Mesenchymal stem cell (in vitro differentiated cells and primary cell): Measurements from ENCODE around the gene PRKAR2A.
"Not testable (repeated sequence)": the region's sequence is repeated elsewhere in the genome, so short reads cannot be mapped to it uniquely, and the experiment has no call there.

Experiments
- DNase-seq: peaks from one replicate; pipeline ENCODE4 v3.0.0-alpha.2; 2013
- H2AFZ ChIP-seq: one replicate; pipeline ENCODE4 v1.6.1; 2013; ENCODE audit warnings: low read depth, mild to moderate bottlenecking, control low read depth, inconsistent platforms, low read length, moderate library complexity
- H2AK5ac ChIP-seq: 2 replicates; pipeline ENCODE4 v1.6.1; 2013; ENCODE audit warnings: low read length, moderate library complexity, mild to moderate bottlenecking, inconsistent platforms; ENCODE audit not compliant: severe bottlenecking
- H2BK120ac ChIP-seq: one replicate; pipeline ENCODE4 v1.6.1; 2013; ENCODE audit warnings: low read depth, mild to moderate bottlenecking, inconsistent platforms, low read length, moderate library complexity
- H2BK12ac ChIP-seq, 2 experiments: one replicate each; pipeline ENCODE4 v1.6.1; 2013; ENCODE audit warnings: inconsistent platforms in 2 of 2, low read length in 2 of 2, mild to moderate bottlenecking in 2 of 2, moderate library complexity in 2 of 2, control low read depth in 1 of 2
- H2BK15ac ChIP-seq: one replicate; pipeline ENCODE4 v1.6.1; 2013; ENCODE audit warnings: mild to moderate bottlenecking, low read depth, inconsistent platforms; ENCODE audit not compliant: poor library complexity, severe bottlenecking
- H2BK5ac ChIP-seq: 2 replicates; pipeline ENCODE4 v1.6.1; 2013; ENCODE audit warnings: low read depth, mild to moderate bottlenecking, low read length, control low read depth, inconsistent platforms; ENCODE audit not compliant: poor library complexity, severe bottlenecking
- H3K14ac ChIP-seq, 2 experiments: one replicate each; pipeline ENCODE4 v1.6.1; 2013; ENCODE audit warnings: inconsistent platforms in 2 of 2, low read length in 2 of 2, control low read depth in 1 of 2, mild to moderate bottlenecking in 1 of 2, moderate library complexity in 1 of 2
- H3K18ac ChIP-seq, 2 experiments: one replicate each; pipeline ENCODE4 v1.6.1; 2013; ENCODE audit warnings: inconsistent platforms in 2 of 2, low read length in 2 of 2, control low read depth in 1 of 2, low read depth in 1 of 2, mild to moderate bottlenecking in 1 of 2
- H3K23ac ChIP-seq, 2 experiments: one replicate each; pipeline ENCODE4 v1.6.1; 2013; ENCODE audit warnings: inconsistent platforms in 2 of 2, low read length in 2 of 2, mild to moderate bottlenecking in 2 of 2, moderate library complexity in 2 of 2, control low read depth in 1 of 2
- H3K27ac ChIP-seq: 2 replicates; pipeline ENCODE4 v1.5.1; 2013; ENCODE audit warnings: mild to moderate bottlenecking, moderate library complexity, low read length, control low read depth, inconsistent platforms; ENCODE audit not compliant: poor library complexity, severe bottlenecking
- H3K27me3 ChIP-seq, 2 experiments: 2 replicates each; pipeline versions ENCODE4 v1.6.1 to v1.7.0; 2013; ENCODE audit warnings: low read length in 2 of 2, mild to moderate bottlenecking in 2 of 2, moderate library complexity in 2 of 2, control low read depth in 1 of 2, inconsistent platforms in 1 of 2; ENCODE audit not compliant: control insufficient read depth in 1 of 2, insufficient read depth in 1 of 2
- H3K36me3 ChIP-seq, 2 experiments: 2 replicates each; pipeline versions ENCODE4 v1.6.1 to v1.7.0; 2013; ENCODE audit warnings: low read length in 2 of 2, control low read depth in 1 of 2, inconsistent platforms in 1 of 2, low read depth in 1 of 2, mild to moderate bottlenecking in 1 of 2; ENCODE audit not compliant: insufficient read depth in 2 of 2, control insufficient read depth in 1 of 2
- H3K4ac ChIP-seq, 2 experiments: one replicate each; pipeline ENCODE4 v1.6.1; 2013; ENCODE audit warnings: inconsistent platforms in 2 of 2, low read length in 2 of 2, mild to moderate bottlenecking in 2 of 2, moderate library complexity in 2 of 2, control low read depth in 1 of 2, low read depth in 1 of 2
- H3K4me1 ChIP-seq: 2 replicates; pipeline ENCODE4 v1.6.1; 2013; ENCODE audit warnings: low read depth, low read length, control low read depth; ENCODE audit not compliant: control insufficient read depth, insufficient read depth
- H3K4me2 ChIP-seq: 2 replicates; pipeline ENCODE4 v1.6.1; 2013; ENCODE audit warnings: low read length, mild to moderate bottlenecking, inconsistent platforms; ENCODE audit not compliant: poor library complexity, severe bottlenecking
- H3K4me3 ChIP-seq, 2 experiments: 2 replicates each; pipeline versions ENCODE4 v1.5.1 to v1.7.0; 2013; ENCODE audit warnings: low read length in 2 of 2, mild to moderate bottlenecking in 2 of 2, control low read depth in 1 of 2, low read depth in 1 of 2; ENCODE audit not compliant: insufficient read depth in 1 of 2
- H3K79me1 ChIP-seq: replicated peaks from 2 replicates; pipeline ENCODE4 v1.6.1; 2013; ENCODE audit warnings: mild to moderate bottlenecking, control low read depth, low read length, inconsistent platforms; ENCODE audit not compliant: poor library complexity, severe bottlenecking
- H3K9ac ChIP-seq: 2 replicates; pipeline ENCODE4 v1.7.0; 2013; ENCODE audit warnings: mild to moderate bottlenecking, low read length, moderate library complexity
- H3K9me3 ChIP-seq: 2 replicates; pipeline ENCODE4 v1.7.0; 2013; ENCODE audit warnings: mild to moderate bottlenecking, low read length; ENCODE audit not compliant: control insufficient read depth
- H4K8ac ChIP-seq: one replicate; pipeline ENCODE4 v1.6.1; 2013; ENCODE audit warnings: inconsistent platforms, mild to moderate bottlenecking, low read length, moderate library complexity
- H4K91ac ChIP-seq: one replicate; pipeline ENCODE4 v1.6.1; 2013; ENCODE audit warnings: mild to moderate bottlenecking, low read length, inconsistent platforms
- WGBS: methylation state at CpG from one replicate; pipeline ENCODE4 v1.1.7; 2013; ENCODE audit warnings: mixed read lengths; 5-methylcytosine and 5-hydroxymethylcytosine counted together

The PRKAR2A gene

GRCh38 chr3:48793484-48793883 is 54.2 kb downstream of the PRKAR2A start:
- H3K79me1 ChIP-seq, H2AFZ ChIP-seq, H2AK5ac ChIP-seq, H3K4me2 ChIP-seq, H3K27me3 ChIP-seq, DNase-seq, H3K23ac ChIP-seq, H3K18ac ChIP-seq, H3K27ac ChIP-seq, H2BK120ac ChIP-seq, H2BK5ac ChIP-seq, H3K4me3 ChIP-seq, H3K4me1 ChIP-seq, H3K14ac ChIP-seq, H4K91ac ChIP-seq, H3K9ac ChIP-seq, H3K4ac ChIP-seq, H2BK15ac ChIP-seq, H2BK12ac ChIP-seq, H3K9me3 ChIP-seq, H4K8ac ChIP-seq: not testable (repeated sequence)
- WGBS = no CpG with 5 or more reads among the region's 2 CpGs
- H3K36me3 ChIP-seq = peaks cover 0 to 30% of the 10 kb centered on the region in 2 experiments

GRCh38 chr3:48789665-48790064 is 58.0 kb downstream of the PRKAR2A start:
- Histone ChIP-seq H2BK120ac (no peak overlapping the region), H2BK5ac (no peak overlapping the region), H3K14ac (no peak overlapping the region), H2AFZ (no peak overlapping the region), H3K4me2 (no peak overlapping the region), H4K8ac (no peak overlapping the region), H3K79me1 (peaks cover 3% of the 10 kb centered on the region), H2BK12ac (no peak overlapping the region), H4K91ac (no peak overlapping the region), H3K9me3 (no peaks in the 10 kb centered on the region), H3K27ac (no peak overlapping the region), H3K9ac (no peak overlapping the region), H2AK5ac (no peak overlapping the region), H3K23ac (no peak overlapping the region), H3K4me1 (no peaks in the 10 kb centered on the region), H3K4ac (no peak overlapping the region), H3K4me3 (no peak overlapping the region), H3K18ac (no peak overlapping the region), H3K36me3 (peaks cover 0 to 40% of the 10 kb centered on the region in 2 experiments), H3K27me3 (no peaks in the 10 kb centered on the region), H2BK15ac (no peak overlapping the region)
- no peak for DNase-seq
- 96% methylated on average over 3 of the region's 3 CpGs for WGBS

- Histone ChIP-seq H2BK120ac (no peak overlapping the region), H3K4ac (no peak overlapping the region), H2BK12ac (no peak overlapping the region), H3K9ac (no peak overlapping the region), H2BK15ac (no peak overlapping the region), H4K8ac (no peak overlapping the region), H3K18ac (no peak overlapping the region), H2AFZ (no peak overlapping the region), H3K4me1 (no peaks in the 10 kb centered on the region), H3K79me1 (peaks cover 3% of the 10 kb centered on the region), H2BK5ac (no peak overlapping the region), H3K23ac (no peak overlapping the region), H2AK5ac (no peak overlapping the region), H3K14ac (no peak overlapping the region), H3K27me3 (no peaks in the 10 kb centered on the region), H3K9me3 (no peaks in the 10 kb centered on the region), H3K27ac (no peak overlapping the region), H4K91ac (no peak overlapping the region), H3K4me2 (no peak overlapping the region), H3K4me3 (no peak overlapping the region), H3K36me3 (peaks cover 0 to 48% of the 10 kb centered on the region in 2 experiments)
- DNase-seq = no peak
- WGBS = 83% methylated on average over 1 of the region's 1 CpG
Measured at GRCh38 chr3:48788544-48789162, 59.0 kb downstream of the PRKAR2A start.

- Histone ChIP-seq H3K27me3 (no peaks in the 10 kb centered on the region), H3K4me1 (no peaks in the 10 kb centered on the region), H2AK5ac (no peak overlapping the region), H3K9ac (no peak overlapping the region), H2BK5ac (no peak overlapping the region), H2BK120ac (no peak overlapping the region), H3K9me3 (no peaks in the 10 kb centered on the region), H2AFZ (no peak overlapping the region), H3K23ac (no peak overlapping the region), H3K27ac (peak overlapping the region; percentile 18), H2BK12ac (no peak overlapping the region), H3K18ac (no peak overlapping the region), H4K8ac (no peak overlapping the region), H2BK15ac (no peak overlapping the region), H4K91ac (no peak overlapping the region), H3K4me3 (no peak overlapping the region), H3K4me2 (no peak overlapping the region), H3K14ac (no peak overlapping the region), H3K79me1 (peaks cover 4% of the 10 kb centered on the region), H3K36me3 (peaks cover 0 to 56% of the 10 kb centered on the region in 2 experiments), H3K4ac (no peak overlapping the region)
- 80% methylated on average over 1 of the region's 4 CpGs for WGBS
- peak; percentile 51 for DNase-seq
Measured at GRCh38 chr3:48784426-48785120, 63.1 kb downstream of the PRKAR2A start.
